ENCODE results near the gene SUCLG2. TPM values are rescaled to one million over a fixed set of nuclear protein-coding genes. Genes with fewer than 3 reads are reported as not detected.

SUCLG2 gene
- total and polyA plus RNA-seq, 4 donors: 34.3 to 68.4 (median 44.3) TPM

GRCh38 chr3:67437789-67438188 lies 216.6 kb downstream of the SUCLG2 start:
- DNase-seq (no peak), ATAC-seq (ENCODE audit: insufficient read depth, low FRiP score) (no peak)
- peaks cover 0 to 3% (median 0%) of the 10 kb centered on the region in 5 donors for H3K4me1 ChIP-seq (ENCODE audit: control insufficient read depth in 5 of 5, insufficient read depth in 5 of 5, low read length in 5 of 5)
- no peak overlapping the region for H3K9ac ChIP-seq (ENCODE audit: insufficient read depth in 1 of 2, low read length in 2 of 2)
- no peak for TF ChIP-seq CTCF (IDR thresholded peaks at IDR 0.05; ENCODE audit: control extremely low read depth, extremely low read depth)
- WGBS, 2 donors: 94 to 95% methylated on average over 5 of the region's 5 CpGs
- H3K9me3 ChIP-seq (ENCODE audit: control insufficient read depth in 4 of 4, insufficient read depth in 3 of 4, low read length in 3 of 4): no peaks in the 10 kb centered on the region
- no peak overlapping the region for H3K27ac ChIP-seq (ENCODE audit: low read depth in 1 of 2, low read length in 1 of 2)
- no peaks in the 10 kb centered on the region for H3K27me3 ChIP-seq (ENCODE audit: control insufficient read depth in 3 of 3, insufficient read depth in 3 of 3, low read length in 2 of 3)
- H3K36me3 ChIP-seq (ENCODE audit: control insufficient read depth in 4 of 4, insufficient read depth in 4 of 4, low read length in 4 of 4): no peaks in the 10 kb centered on the region
- H3K4me3 ChIP-seq: no peak overlapping the region

GRCh38 chr3:67437090-67437489 lies 217.3 kb downstream of the SUCLG2 start:
- Histone ChIP-seq H3K27ac (ENCODE audit: low read depth in 1 of 2, low read length in 1 of 2) (no peak overlapping the region), H3K9me3 (ENCODE audit: control insufficient read depth in 4 of 4, insufficient read depth in 3 of 4, low read length in 3 of 4) (no peaks in the 10 kb centered on the region), H3K36me3 (ENCODE audit: control insufficient read depth in 4 of 4, insufficient read depth in 4 of 4, low read length in 4 of 4) (no peaks in the 10 kb centered on the region), H3K9ac (ENCODE audit: insufficient read depth in 1 of 2, low read length in 2 of 2) (no peak overlapping the region), H3K4me1 (ENCODE audit: control insufficient read depth in 5 of 5, insufficient read depth in 5 of 5, low read length in 5 of 5) (peaks cover 0 to 6% (median 0%) of the 10 kb centered on the region in 5 donors), H3K4me3 (no peak overlapping the region), H3K27me3 (ENCODE audit: control insufficient read depth in 3 of 3, insufficient read depth in 3 of 3, low read length in 2 of 3) (no peaks in the 10 kb centered on the region)
- no peak for ATAC-seq (ENCODE audit: insufficient read depth, low FRiP score)
- WGBS, 2 donors: 96% methylated on average over 3 of the region's 3 CpGs
- DNase-seq: no peak
- no peak for TF ChIP-seq CTCF (IDR thresholded peaks at IDR 0.05; ENCODE audit: control extremely low read depth, extremely low read depth)

- 93 to 94% methylated on average over 4 of the region's 4 CpGs for WGBS, 2 donors
- no peaks in the 10 kb centered on the region for H3K9me3 ChIP-seq (ENCODE audit: control insufficient read depth in 4 of 4, insufficient read depth in 3 of 4, low read length in 3 of 4)
- ATAC-seq (ENCODE audit: insufficient read depth, low FRiP score): no peak
- no peak overlapping the region for H3K27ac ChIP-seq (ENCODE audit: low read depth in 1 of 2, low read length in 1 of 2)
- no peak overlapping the region for H3K4me3 ChIP-seq
- DNase-seq: peak in 1 of 3 donors; percentile 21
- no peaks in the 10 kb centered on the region for H3K27me3 ChIP-seq (ENCODE audit: control insufficient read depth in 3 of 3, insufficient read depth in 3 of 3, low read length in 2 of 3)
- H3K4me1 ChIP-seq (ENCODE audit: control insufficient read depth in 5 of 5, insufficient read depth in 5 of 5, low read length in 5 of 5): peaks cover 0 to 6% (median 0%) of the 10 kb centered on the region in 5 donors
- H3K9ac ChIP-seq (ENCODE audit: insufficient read depth in 1 of 2, low read length in 2 of 2): no peak overlapping the region
- TF ChIP-seq CTCF (IDR thresholded peaks at IDR 0.05; ENCODE audit: control extremely low read depth, extremely low read depth): no peak
- H3K36me3 ChIP-seq (ENCODE audit: control insufficient read depth in 4 of 4, insufficient read depth in 4 of 4, low read length in 4 of 4): no peaks in the 10 kb centered on the region
Measured at GRCh38 chr3:67433109-67433508, 221.3 kb downstream of the SUCLG2 start.

GRCh38 chr3:67431887-67432286 lies 222.5 kb downstream of the SUCLG2 start:
- WGBS, 2 donors: 86 to 96% methylated on average over 1 of the region's 1 CpG
- no peak overlapping the region for H3K9ac ChIP-seq (ENCODE audit: insufficient read depth in 1 of 2, low read length in 2 of 2)
- no peak overlapping the region for H3K4me3 ChIP-seq
- H3K4me1 ChIP-seq (ENCODE audit: control insufficient read depth in 5 of 5, insufficient read depth in 5 of 5, low read length in 5 of 5): peaks cover 0 to 6% (median 0%) of the 10 kb centered on the region in 5 donors
- no peak overlapping the region for H3K27ac ChIP-seq (ENCODE audit: low read depth in 1 of 2, low read length in 1 of 2)
- no peak for TF ChIP-seq CTCF (IDR thresholded peaks at IDR 0.05; ENCODE audit: control extremely low read depth, extremely low read depth)
- DNase-seq (no peak), ATAC-seq (ENCODE audit: insufficient read depth, low FRiP score) (no peak)
- no peaks in the 10 kb centered on the region for H3K27me3 ChIP-seq (ENCODE audit: control insufficient read depth in 3 of 3, insufficient read depth in 3 of 3, low read length in 2 of 3)
- no peaks in the 10 kb centered on the region for H3K36me3 ChIP-seq (ENCODE audit: control insufficient read depth in 4 of 4, insufficient read depth in 4 of 4, low read length in 4 of 4)
- H3K9me3 ChIP-seq (ENCODE audit: control insufficient read depth in 4 of 4, insufficient read depth in 3 of 4, low read length in 3 of 4): no peaks in the 10 kb centered on the region
